ENCODE results near the gene WDR38.

- TF ChIP-seq CTCF (IDR thresholded peaks at IDR 0.05) (no peak), POLR2A (IDR thresholded peaks at IDR 0.05) (no peak)
Measured at GRCh38 chr9:124873664-124874063, 20.4 kb downstream of the WDR38 start.

Measured in thyroid gland (tissue), 4 donors.